ENCODE measurements around the gene ARR3.
"Not testable (repeated sequence)": the region's sequence is repeated elsewhere in the genome, so short reads cannot be mapped to it uniquely, and the experiment has no call there.

Gene ARR3

GRCh38 chrX:70301716-70302115, 33.6 kb downstream of the ARR3 start:
- TF ChIP-seq POLR2A (IDR thresholded peaks at IDR 0.05; ENCODE audit: low read depth, low read length), result no peak
- FAIRE-seq (no peak), DNase-seq (ENCODE audit: insufficient read length, low spot score) (no peak)

GRCh38 chrX:70313503-70313902, 45.4 kb downstream of the ARR3 start:
- FAIRE-seq (no peak), DNase-seq (ENCODE audit: insufficient read length, low spot score) (no peak)
- TF ChIP-seq POLR2A (IDR thresholded peaks at IDR 0.05; ENCODE audit: low read depth, low read length), result no peak

GRCh38 chrX:70322784-70323183, 54.6 kb downstream of the ARR3 start:
- FAIRE-seq (no peak), DNase-seq (ENCODE audit: insufficient read length, low spot score) (no peak)
- TF ChIP-seq POLR2A (IDR thresholded peaks at IDR 0.05; ENCODE audit: low read depth, low read length), result no peak

GRCh38 chrX:70323628-70324027, 55.5 kb downstream of the ARR3 start:
- not testable (repeated sequence) for FAIRE-seq; DNase-seq (ENCODE audit: insufficient read length, low spot score)

- DNase-seq (ENCODE audit: insufficient read length, low spot score) (no peak), FAIRE-seq (no peak)
- no peak for TF ChIP-seq POLR2A (IDR thresholded peaks at IDR 0.05; ENCODE audit: low read depth, low read length)
These were observed 56.2 kb downstream of the ARR3 start for GRCh38 chrX:70324326-70324725.

GRCh38 chrX:70331161-70331560, 63.0 kb downstream of the ARR3 start:
- DNase-seq (ENCODE audit: insufficient read length, low spot score) (no peak), FAIRE-seq (no peak)
- TF ChIP-seq POLR2A (IDR thresholded peaks at IDR 0.05; ENCODE audit: low read depth, low read length), result no peak
